HG03280 (cell line): Measurements from ENCODE around the gene AMER3.
"Not testable (repeated sequence)": the region's sequence is repeated elsewhere in the genome, so short reads cannot be mapped to it uniquely, and the experiment has no call there.

Experiments used
- ATAC-seq: cut with Tn5 transposase; IDR thresholded peaks from one replicate; pipeline ENCODE4 v1.9.1; 2021; ENCODE audit warnings: mild to moderate bottlenecking, moderate library complexity; ENCODE audit not compliant: unreplicated experiment

Gene AMER3, protein sequence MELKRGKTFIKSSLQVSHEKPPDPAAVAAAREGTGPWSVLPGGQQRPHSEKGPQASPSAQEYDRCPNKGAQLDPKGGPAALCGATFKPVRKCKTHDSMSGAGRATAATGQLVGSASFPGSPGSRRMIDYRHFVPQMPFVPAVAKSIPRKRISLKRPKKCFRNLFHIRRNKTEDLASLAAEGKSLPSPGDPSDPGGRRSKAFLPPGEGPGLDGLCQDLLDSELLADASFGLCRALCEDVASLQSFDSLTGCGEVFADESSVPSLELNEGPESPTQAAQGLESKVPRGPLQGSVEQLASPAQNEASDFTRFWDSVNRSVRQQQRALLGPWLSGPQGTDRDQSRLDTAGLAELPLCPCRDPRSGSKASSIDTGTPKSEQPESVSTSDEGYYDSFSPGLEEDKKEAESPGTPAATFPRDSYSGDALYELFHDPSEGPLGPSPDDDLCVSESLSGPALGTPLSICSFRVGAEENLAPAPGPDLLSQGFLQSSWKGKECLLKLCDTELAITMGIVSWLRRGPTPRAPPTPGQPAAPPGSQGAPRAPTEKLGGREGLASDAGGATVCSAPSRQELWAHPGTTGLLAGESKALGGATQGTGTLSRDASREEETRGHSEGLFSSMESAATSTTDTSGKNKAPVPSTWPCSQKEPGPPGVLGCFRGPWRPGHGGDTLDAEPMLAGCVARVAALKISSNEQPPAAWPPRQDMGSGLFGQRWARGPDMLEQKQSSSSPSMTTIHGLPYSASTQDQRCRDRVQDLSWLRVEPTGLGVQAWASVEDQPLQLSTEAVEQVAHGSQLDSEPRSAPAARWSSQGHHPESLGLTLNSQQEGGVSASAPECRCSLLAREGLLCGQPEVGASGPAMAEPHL

GRCh38 chr2:130755256-130756052 lies at the start of gene AMER3:
Gene AMER3, plus strand, starts transcription at chr2:130755540. Its CDS starts 6,533 bp downstream, at chr2:130762073.
- peak; percentile 25 for ATAC-seq

- ATAC-seq, result not testable (repeated sequence)
Measured at GRCh38 chr2:130714795-130715194, 40.5 kb upstream of the AMER3 start.

- ATAC-seq, result no peak
Measured at GRCh38 chr2:130720036-130720435, 35.3 kb upstream of the AMER3 start.

DNA sequence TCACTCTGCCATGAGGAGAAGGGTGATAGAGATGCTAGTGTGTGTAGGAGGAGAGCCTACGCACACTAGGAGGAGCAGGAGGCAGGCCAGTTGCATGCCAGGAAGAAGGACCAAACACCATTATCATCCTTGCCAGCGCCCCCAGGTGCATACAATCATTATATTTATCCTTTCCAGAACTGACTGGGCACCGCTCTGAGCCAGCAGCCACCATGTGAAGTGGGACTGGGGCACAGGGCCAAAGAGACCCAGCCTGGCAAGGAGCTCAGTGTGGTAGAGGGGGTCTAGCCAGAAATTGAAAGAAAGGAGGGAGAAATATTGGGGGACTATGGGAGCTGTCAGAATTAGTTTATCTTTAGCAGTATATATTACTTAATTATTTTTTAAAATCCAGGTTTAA lies 34.8 kb upstream of the AMER3 start:
- ATAC-seq, result no peak

DNA sequence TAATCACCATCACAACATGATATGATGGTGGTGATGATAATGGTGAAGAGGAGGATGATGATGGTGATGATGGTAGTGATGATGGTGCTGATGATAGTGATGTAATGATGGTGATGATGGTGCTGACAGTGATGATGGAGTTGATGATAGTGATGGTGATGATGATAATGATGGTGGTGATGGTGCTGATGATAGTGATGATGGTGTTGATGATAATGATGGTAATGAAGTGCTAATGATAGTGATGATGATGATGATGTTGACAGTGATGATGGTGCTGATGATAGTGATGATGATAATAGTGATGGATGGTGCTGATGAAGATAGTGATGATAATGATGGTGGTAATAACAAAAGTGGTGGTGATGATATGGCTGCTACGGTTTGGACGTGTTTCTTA lies 30.9 kb upstream of the AMER3 start:
- ATAC-seq, result no peak

DNA sequence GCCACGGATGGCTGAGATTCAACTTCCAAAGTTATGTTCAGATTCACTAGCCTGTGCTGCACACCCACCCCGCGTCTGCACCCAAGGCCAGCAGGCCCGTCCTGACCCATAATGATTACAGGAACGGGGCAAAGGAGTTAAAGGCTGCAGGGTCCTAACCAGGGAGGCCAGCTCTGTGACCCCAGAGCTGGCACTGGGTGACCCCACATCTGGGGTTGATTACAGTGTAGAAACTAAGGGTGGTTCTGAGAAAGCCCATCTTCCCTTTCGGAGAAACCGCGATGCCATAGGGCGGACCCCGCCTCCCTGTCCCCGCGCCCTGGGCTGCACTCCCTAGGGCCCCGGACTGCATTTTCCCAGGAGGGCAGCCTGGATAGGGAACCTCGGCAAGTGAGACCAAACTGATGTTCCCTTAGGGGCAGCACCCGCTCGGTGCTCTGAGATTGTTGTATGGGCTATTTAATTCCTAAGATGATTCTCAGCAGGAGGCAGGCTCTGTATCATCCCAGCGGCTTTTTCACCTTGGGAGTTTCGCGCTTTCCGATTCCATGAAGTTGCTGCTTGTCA lies 28.6 kb upstream of the AMER3 start:
- ATAC-seq, result no peak

- ATAC-seq, result peak; percentile 92
Measured at GRCh38 chr2:130727286-130727924, 27.9 kb upstream of the AMER3 start.

DNA sequence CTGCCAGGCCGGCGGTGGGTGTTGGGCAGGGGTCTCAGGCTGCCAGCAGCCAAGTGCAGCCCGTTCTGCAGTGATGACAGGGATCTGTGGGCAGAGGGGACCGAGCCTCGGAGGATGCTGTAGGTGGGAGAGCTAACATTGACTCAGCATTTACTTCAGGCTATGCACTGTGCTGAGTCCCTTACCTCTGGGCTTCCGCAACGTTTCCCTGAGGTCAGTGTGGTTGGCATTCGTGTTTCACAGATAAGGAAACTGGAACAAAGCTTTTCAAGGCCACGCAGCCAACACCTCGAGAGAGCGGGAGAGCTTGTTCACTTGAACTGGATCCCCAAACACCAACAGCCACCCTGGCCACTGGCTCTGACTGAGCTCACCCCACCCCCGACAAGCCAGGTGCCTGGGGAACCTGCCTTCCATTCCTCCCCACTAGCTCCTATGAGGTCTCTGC lies 27.3 kb upstream of the AMER3 start:
- peak; percentile 15 for ATAC-seq

GRCh38 chr2:130728549-130729316 lies 26.6 kb upstream of the AMER3 start, which contains the start of gene GPR148:
Gene GPR148, plus strand, starts transcription at chr2:130729070. Its CDS starts 82 bp downstream, at chr2:130729152.
- no peak for ATAC-seq

DNA sequence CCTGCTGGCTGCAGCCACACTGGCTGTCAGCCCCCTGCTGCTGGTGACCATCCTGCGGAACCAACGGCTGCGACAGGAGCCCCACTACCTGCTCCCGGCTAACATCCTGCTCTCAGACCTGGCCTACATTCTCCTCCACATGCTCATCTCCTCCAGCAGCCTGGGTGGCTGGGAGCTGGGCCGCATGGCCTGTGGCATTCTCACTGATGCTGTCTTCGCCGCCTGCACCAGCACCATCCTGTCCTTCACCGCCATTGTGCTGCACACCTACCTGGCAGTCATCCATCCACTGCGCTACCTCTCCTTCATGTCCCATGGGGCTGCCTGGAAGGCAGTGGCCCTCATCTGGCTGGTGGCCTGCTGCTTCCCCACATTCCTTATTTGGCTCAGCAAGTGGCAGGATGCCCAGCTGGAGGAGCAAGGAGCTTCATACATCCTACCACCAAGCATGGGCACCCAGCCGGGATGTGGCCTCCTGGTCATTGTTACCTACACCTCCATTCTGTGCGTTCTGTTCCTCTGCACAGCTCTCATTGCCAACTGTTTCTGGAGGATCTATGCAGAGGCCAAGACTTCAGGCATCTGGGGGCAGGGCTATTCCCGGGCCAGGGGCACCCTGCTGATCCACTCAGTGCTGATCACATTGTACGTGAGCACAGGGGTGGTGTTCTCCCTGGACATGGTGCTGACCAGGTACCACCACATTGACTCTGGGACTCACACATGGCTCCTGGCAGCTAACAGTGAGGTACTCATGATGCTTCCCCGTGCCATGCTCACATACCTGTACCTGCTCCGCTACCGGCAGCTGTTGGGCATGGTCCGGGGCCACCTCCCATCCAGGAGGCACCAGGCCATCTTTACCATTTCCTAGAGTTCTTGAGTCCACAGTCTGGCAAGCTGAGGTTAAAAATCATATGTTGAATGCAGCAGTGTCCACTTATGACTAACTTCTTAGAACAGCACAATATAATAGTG lies 25.7 kb upstream of the AMER3 start:
- no peak for ATAC-seq

GRCh38 chr2:130732257-130732656 lies 23.1 kb upstream of the AMER3 start:
- ATAC-seq, result not testable (repeated sequence)

DNA sequence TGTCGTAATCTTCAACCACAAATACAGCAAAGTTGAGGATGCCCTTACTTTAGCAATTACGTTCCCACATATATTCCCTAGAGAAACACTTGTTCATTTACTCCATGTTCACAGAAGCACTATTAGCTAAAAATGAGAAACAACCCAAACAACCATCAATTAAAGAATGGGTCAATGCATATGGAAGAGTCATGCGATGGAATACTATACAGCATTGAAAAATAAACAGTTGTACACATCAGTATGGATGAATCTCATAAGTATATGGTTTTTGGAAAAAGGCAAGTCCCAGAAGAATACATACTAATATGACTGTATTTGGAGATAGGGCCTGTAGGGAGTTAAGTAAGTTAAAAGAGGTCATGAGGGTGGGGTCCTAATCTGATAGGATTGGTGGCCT lies 20.1 kb upstream of the AMER3 start:
- ATAC-seq, result no peak

DNA sequence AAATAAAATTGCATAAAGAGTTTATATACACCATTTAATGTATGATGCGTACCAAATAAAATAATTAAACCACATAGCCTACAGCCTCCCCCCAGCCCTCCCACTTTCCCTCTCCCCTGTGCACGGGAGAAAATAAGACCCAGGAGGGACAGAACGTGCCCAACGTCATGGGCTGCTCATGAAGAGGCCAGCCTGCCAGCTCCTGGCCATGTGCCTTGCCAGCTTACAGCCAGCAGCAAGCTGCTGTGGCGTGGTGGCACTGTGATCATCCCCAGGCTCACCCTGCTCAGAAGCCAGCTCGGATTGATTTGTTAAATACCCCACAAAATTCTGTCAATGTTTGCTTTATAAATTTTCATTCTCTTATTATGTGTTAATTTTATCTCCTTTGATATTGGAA lies 18.9 kb upstream of the AMER3 start:
- ATAC-seq, result no peak

DNA sequence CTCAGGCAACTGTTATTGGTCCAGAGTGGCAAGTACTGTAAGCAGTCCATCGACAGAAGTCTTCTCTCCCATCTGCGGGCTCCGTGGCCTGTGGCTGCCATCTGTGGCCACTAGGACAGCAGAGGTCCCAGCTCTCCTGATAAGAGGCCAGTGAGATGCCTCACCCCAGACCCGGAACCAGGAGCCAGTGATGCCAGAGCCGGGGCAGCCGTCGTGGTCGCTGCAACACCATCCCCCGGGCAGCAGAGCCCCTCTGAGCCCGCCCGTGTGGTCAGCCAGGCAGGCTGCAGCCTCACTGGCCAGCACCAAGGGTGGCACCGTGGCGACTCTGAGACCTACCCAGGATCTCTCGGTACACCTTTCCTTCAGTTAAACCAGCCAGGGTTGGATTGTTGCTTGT lies 17.7 kb upstream of the AMER3 start:
- no peak for ATAC-seq

DNA sequence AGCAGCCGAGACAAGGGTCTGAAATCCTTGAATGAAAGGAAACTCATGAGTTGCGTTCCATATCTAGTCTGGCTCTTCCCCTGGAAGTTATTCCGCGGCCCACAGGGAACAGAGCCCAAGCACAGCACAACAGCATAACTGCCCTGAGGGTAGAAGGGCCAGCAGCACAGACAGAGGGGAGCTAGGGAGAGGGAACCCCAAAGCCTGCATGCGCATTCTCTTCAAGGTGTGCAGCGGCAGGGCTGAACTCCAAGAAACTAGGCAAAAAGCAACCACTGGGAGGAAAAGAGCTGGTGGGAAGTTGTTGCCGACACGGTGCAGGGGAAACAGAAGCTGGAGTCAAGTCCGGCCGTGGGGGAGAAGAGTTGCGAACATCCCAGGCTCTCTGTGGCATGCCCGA lies 14.7 kb upstream of the AMER3 start:
- ATAC-seq, result no peak

- ATAC-seq, result no peak
Measured at GRCh38 chr2:130743278-130743677, 12.1 kb upstream of the AMER3 start.

DNA sequence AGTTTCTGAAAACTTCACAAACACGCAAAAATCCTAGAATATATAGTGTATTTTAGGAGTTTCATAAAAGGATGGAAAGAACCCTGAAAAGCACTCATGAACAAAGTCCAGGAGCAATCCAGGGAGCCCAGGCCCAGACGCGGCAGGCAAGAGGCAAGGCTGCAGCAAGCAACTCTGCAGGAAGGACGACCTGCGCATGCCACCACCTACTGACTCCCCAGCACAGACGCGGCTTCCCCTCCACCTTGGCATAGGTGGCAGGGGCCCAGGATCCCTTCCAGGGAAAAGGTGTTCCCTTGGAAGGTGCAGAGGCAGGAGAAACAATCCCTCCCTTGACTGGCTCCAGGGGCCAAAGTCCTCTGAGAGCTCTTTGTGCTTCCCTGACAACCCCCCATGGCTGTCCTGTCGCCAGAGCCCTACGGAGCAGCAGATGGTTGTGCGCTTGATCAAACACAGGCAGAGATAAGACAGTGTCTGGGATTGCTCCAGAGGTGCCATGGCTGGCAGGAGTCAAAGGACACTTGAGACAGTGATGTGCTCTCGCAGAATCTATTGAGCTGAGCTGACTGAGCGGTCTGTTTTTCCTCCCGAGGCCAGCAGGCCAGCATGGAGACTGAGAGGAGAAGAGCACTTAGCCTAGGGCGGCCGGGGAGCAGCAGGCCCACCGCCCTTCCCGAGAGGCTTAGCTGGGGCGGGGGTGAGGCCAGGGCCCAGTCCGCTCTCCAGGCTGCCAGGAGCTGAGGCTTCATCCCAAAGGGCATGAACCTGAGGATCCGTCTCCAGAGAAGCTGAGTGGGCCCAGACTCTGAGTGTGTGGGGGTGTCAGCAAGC lies 10.8 kb upstream of the AMER3 start:
- ATAC-seq, result no peak
